ENCODE results near the gene PTPRT. TPM values are rescaled to one million over a fixed set of nuclear protein-coding genes. Genes with fewer than 3 reads are reported as not detected.

Gene PTPRT
- total RNA-seq, 2 experiments from 2014 or later: not detected

DNA sequence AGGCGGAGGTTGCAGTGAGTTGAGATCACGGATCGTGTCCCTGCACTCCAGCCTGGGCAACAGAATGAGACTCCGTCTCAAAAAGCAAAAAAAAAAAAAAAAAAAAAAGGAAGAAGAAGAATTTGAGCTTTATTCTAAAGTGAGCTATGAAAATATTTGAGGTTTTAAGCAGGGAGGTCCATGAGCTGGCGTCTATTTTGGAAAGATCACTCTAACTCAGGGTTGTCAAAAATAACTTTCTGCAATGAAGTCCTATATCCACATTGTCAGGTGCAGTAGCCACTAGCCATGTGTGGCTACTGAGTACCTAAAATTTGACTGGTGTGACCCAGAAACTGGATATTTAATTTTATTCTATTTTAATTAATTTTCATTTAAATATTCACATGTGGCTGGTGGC lies 217.1 kb downstream of the PTPRT start:
- Mint-ChIP-seq H3K9me3 (peaks cover 2% of the 10 kb centered on the region), H3K36me3 (ENCODE audit: low read depth) (no peaks in the 10 kb centered on the region), H3K27me3 (ENCODE audit: low read depth) (no peaks in the 10 kb centered on the region), H3K27ac (no peak overlapping the region), H3K4me1 (ENCODE audit: low read depth) (no peaks in the 10 kb centered on the region), H3K4me3 (no peak overlapping the region)
- intact Hi-C loops (cut with micrococcal nuclease): no loop called here
- DNase-seq: no peak
- CTCF ChIA-PET: interaction anchor here (0.6 kb wide), 1 partner anchor 820 kb away, joined by 3 read pairs; no protein-coding TSS in a partner anchor

- no peak for DNase-seq
- CTCF ChIA-PET: no interaction called here
- intact Hi-C loops (cut with micrococcal nuclease): no loop called here
- no peak overlapping the region for H3K27ac Mint-ChIP-seq
- H3K9me3 Mint-ChIP-seq: peaks cover 6% of the 10 kb centered on the region
- no peaks in the 10 kb centered on the region for H3K27me3 Mint-ChIP-seq (ENCODE audit: low read depth)
- no peaks in the 10 kb centered on the region for H3K36me3 Mint-ChIP-seq (ENCODE audit: low read depth)
- no peaks in the 10 kb centered on the region for H3K4me1 Mint-ChIP-seq (ENCODE audit: low read depth)
- H3K4me3 Mint-ChIP-seq: no peak overlapping the region
These were observed 221.0 kb downstream of the PTPRT start for GRCh38 chr20:42968746-42969145.

DNA sequence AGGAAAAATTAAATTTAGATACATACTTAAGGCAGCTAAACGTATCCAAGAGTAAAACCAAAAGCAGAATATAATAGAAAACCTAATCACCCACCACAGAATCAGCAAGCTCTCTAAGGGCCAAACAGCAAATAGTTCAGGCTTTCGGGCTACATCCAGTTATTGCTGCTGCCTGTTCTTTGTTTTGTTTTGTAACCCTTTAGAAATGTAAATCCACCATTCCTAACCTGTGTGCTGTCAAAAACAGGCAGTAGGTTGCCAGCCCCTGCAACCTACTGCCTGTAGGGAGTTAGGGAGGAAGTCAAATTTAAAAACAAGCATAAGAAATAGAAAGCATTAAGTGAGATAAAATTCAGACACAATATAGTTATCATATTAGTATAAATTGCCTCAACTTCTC lies 225.9 kb downstream of the PTPRT start:
- H3K4me3 Mint-ChIP-seq: no peak overlapping the region
- intact Hi-C loops (cut with micrococcal nuclease): no loop called here
- peaks cover 2% of the 10 kb centered on the region for H3K27me3 Mint-ChIP-seq (ENCODE audit: low read depth)
- no peak overlapping the region for H3K27ac Mint-ChIP-seq
- DNase-seq: no peak
- no peaks in the 10 kb centered on the region for H3K36me3 Mint-ChIP-seq (ENCODE audit: low read depth)
- peaks cover 6% of the 10 kb centered on the region for H3K9me3 Mint-ChIP-seq
- H3K4me1 Mint-ChIP-seq (ENCODE audit: low read depth): no peaks in the 10 kb centered on the region
- CTCF ChIA-PET: no interaction called here

- H3K36me3 Mint-ChIP-seq (ENCODE audit: low read depth): no peaks in the 10 kb centered on the region
- no peak overlapping the region for H3K4me3 Mint-ChIP-seq
- H3K27me3 Mint-ChIP-seq (ENCODE audit: low read depth): peaks cover 2% of the 10 kb centered on the region
- peaks cover 3% of the 10 kb centered on the region for H3K9me3 Mint-ChIP-seq
- intact Hi-C loops (cut with micrococcal nuclease): no loop called here
- H3K27ac Mint-ChIP-seq: no peak overlapping the region
- no peaks in the 10 kb centered on the region for H3K4me1 Mint-ChIP-seq (ENCODE audit: low read depth)
- CTCF ChIA-PET: no interaction called here
- DNase-seq: no peak
These were observed 227.9 kb downstream of the PTPRT start for GRCh38 chr20:42961771-42962170.

- intact Hi-C loops (cut with micrococcal nuclease): no loop called here
- H3K27me3 Mint-ChIP-seq (ENCODE audit: low read depth): peaks cover 2% of the 10 kb centered on the region
- CTCF ChIA-PET: no interaction called here
These were observed 229.7 kb downstream of the PTPRT start for GRCh38 chr20:42959996-42960395.

DNA sequence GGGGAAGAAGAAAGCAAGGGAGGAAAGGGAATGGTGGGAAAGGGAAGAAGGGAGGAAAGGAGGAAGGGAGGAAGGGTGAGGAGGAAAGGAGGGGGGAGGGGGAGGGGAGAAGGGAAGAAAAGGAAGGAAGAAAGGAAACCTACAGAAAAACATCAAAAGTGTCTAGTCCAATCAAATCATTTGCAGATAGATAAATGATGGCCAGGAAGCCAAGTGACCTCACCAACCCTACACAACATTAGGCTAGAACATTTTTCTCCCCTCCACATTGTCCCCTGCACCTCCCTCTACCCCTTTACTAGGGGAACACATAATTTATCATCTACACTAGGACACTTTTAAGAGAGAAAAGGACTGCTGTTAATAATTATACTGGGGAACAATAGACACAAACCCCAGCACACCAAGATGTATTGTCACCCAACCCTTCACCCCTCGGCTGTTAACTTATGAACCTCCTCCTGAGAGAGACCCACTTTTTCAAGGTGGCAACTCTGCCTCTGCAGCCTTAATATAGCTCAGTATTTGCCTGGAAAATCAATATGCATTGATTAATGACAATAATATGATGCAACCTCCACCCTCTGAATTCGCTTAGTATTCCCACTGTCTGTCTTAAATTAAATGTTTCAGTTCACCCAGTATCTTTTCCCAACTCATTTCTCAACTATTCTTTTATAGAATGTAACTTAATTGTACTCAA lies 231.2 kb downstream of the PTPRT start:
- intact Hi-C loops (cut with micrococcal nuclease): no loop called here
- Mint-ChIP-seq H3K36me3 (ENCODE audit: low read depth) (no peaks in the 10 kb centered on the region), H3K27me3 (ENCODE audit: low read depth) (peaks cover 2% of the 10 kb centered on the region), H3K4me1 (ENCODE audit: low read depth) (no peaks in the 10 kb centered on the region), H3K4me3 (no peak overlapping the region), H3K9me3 (no peaks in the 10 kb centered on the region), H3K27ac (no peak overlapping the region)
- CTCF ChIA-PET: no interaction called here
- DNase-seq: no peak

More at GRCh38 chr20:42959996-42960395, 229.7 kb downstream of the PTPRT start:
- Mint-ChIP-seq H3K27ac (no peak overlapping the region), H3K4me3 (no peak overlapping the region), H3K9me3 (no peaks in the 10 kb centered on the region), H3K36me3 (ENCODE audit: low read depth) (no peaks in the 10 kb centered on the region), H3K4me1 (ENCODE audit: low read depth) (no peaks in the 10 kb centered on the region)
- DNase-seq: no peak

DNA sequence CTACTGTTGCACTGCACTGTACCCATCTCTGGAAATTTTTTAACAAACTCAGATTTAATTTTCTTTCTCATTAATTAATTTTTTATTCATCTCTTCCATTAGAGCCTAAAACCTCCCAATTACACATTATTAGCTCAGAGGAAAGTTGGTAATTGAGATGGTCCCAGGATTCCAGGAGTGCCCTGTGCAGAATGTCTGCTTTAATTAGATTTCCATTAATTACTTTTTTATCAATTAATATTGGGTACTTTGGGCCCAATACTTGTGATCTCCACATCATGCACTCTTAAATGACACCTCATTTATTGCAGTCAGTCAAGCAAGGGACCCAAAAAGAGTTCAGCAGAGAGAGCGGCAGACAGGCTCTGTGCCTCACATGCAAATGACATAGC lies 232.0 kb downstream of the PTPRT start:
- Mint-ChIP-seq H3K27ac (no peak overlapping the region), H3K9me3 (no peaks in the 10 kb centered on the region), H3K36me3 (ENCODE audit: low read depth) (no peaks in the 10 kb centered on the region), H3K4me3 (no peak overlapping the region), H3K4me1 (ENCODE audit: low read depth) (no peaks in the 10 kb centered on the region), H3K27me3 (ENCODE audit: low read depth) (peaks cover 2% of the 10 kb centered on the region)
- CTCF ChIA-PET: no interaction called here
- no peak for DNase-seq
- intact Hi-C loops (cut with micrococcal nuclease): no loop called here

GRCh38 chr20:42957018-42957703 lies 232.5 kb downstream of the PTPRT start:
- intact Hi-C loops (cut with micrococcal nuclease): no loop called here
- Mint-ChIP-seq H3K4me1 (ENCODE audit: low read depth) (no peaks in the 10 kb centered on the region), H3K9me3 (no peaks in the 10 kb centered on the region), H3K27me3 (ENCODE audit: low read depth) (peaks cover 2% of the 10 kb centered on the region), H3K27ac (no peak overlapping the region), H3K36me3 (ENCODE audit: low read depth) (no peaks in the 10 kb centered on the region), H3K4me3 (no peak overlapping the region)
- no peak for DNase-seq
- CTCF ChIA-PET: no interaction called here

DNA sequence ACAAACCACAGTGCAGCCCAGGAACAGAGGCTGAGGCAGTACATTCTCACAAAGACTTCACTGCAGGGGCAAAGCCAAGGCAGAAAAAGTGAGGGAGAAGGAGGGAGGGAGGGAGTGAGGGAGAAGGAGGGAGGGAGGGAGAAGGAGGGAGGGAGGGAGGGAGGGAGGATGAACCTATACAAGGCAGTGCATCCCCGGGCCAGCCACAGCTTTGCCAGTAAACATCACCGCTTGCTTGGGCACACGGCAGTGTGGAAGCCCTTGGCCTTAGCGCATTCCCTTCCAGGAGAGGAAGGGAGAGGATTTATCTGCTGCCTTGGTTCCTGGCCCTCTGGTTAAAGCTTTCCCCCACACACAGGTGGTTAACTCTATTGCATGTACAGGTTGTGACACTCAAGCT lies 234.0 kb downstream of the PTPRT start:
- DNase-seq: no peak
- H3K36me3 Mint-ChIP-seq (ENCODE audit: low read depth): no peaks in the 10 kb centered on the region
- CTCF ChIA-PET: no interaction called here
- peaks cover 4% of the 10 kb centered on the region for H3K9me3 Mint-ChIP-seq
- no peaks in the 10 kb centered on the region for H3K4me1 Mint-ChIP-seq (ENCODE audit: low read depth)
- no peak overlapping the region for H3K27ac Mint-ChIP-seq
- no peak overlapping the region for H3K4me3 Mint-ChIP-seq
- H3K27me3 Mint-ChIP-seq (ENCODE audit: low read depth): no peaks in the 10 kb centered on the region
- intact Hi-C loops (cut with micrococcal nuclease): no loop called here

DNA sequence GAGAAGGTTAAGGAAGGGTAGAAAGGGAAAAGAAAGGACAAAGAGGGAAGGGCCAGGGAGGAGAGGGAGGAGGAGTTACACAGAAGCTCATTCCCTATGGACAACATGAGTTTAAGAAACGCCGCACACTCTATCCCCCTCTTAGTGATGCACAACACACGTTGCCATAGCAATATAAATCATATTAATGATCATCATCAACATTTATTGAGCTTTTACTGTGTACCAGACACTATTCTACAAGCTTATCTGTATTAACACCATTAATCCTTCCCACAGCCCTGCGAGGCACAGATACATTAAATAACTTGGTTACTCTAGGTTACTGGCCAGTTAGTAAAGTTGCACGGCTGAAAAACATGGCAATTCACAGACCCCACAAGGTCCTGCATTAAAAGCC lies 234.8 kb downstream of the PTPRT start:
- H3K4me3 Mint-ChIP-seq: no peak overlapping the region
- intact Hi-C loops (cut with micrococcal nuclease): no loop called here
- H3K27ac Mint-ChIP-seq: no peak overlapping the region
- no peaks in the 10 kb centered on the region for H3K27me3 Mint-ChIP-seq (ENCODE audit: low read depth)
- CTCF ChIA-PET: no interaction called here
- H3K4me1 Mint-ChIP-seq (ENCODE audit: low read depth): no peaks in the 10 kb centered on the region
- no peaks in the 10 kb centered on the region for H3K36me3 Mint-ChIP-seq (ENCODE audit: low read depth)
- H3K9me3 Mint-ChIP-seq: peaks cover 4% of the 10 kb centered on the region
- no peak for DNase-seq

- no peaks in the 10 kb centered on the region for H3K27me3 Mint-ChIP-seq (ENCODE audit: low read depth)
- no peak overlapping the region for H3K27ac Mint-ChIP-seq
These were observed 239.8 kb downstream of the PTPRT start for GRCh38 chr20:42949950-42950349.

DNA sequence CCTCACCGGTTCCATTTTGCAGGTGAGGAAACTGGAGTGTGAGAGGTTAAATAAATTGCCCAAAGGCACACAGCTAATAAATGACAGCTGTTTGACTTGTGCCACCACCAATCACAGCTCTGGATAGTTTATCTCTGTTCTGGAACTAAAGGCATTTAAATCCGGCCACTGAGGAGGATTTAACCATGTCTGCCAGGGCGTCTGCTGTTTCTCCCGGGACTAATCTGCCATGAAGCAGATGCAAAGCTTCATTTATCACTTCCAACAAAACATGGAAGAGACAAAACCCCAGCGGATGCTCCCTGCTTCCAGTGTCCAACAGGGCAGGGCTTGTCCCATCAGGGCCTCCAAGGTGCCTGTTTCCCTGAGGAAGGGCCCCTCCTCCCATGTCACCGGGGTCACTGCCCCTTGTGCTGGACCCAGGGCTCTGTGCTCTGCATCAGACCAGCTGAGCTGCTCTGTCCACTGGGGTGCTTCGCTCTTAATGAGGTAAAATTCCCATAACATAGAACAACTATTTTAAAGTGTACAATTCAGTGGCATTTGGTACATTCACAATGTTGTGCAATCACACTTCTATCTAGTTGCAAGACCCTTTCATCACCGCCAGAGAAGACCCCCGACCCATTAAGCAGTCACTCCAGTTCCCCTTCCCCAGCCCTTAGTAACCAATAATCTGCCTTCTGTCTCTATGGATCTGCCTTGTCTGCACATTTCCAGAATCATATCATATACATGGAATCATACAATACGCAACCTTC lies 244.3 kb downstream of the PTPRT start:
- no peaks in the 10 kb centered on the region for H3K36me3 Mint-ChIP-seq (ENCODE audit: low read depth)
- CTCF ChIA-PET: no interaction called here
- no peak for DNase-seq
- H3K4me1 Mint-ChIP-seq (ENCODE audit: low read depth): no peaks in the 10 kb centered on the region
- no peaks in the 10 kb centered on the region for H3K27me3 Mint-ChIP-seq (ENCODE audit: low read depth)
- intact Hi-C loops (cut with micrococcal nuclease): no loop called here
- H3K27ac Mint-ChIP-seq: no peak overlapping the region
- peaks cover 19% of the 10 kb centered on the region for H3K9me3 Mint-ChIP-seq
- H3K4me3 Mint-ChIP-seq: no peak overlapping the region

More at GRCh38 chr20:42949950-42950349, 239.8 kb downstream of the PTPRT start:
- no peaks in the 10 kb centered on the region for H3K4me1 Mint-ChIP-seq (ENCODE audit: low read depth)
- CTCF ChIA-PET: no interaction called here
- no peak overlapping the region for H3K4me3 Mint-ChIP-seq
- no peaks in the 10 kb centered on the region for H3K36me3 Mint-ChIP-seq (ENCODE audit: low read depth)
- peaks cover 22% of the 10 kb centered on the region for H3K9me3 Mint-ChIP-seq
- DNase-seq: no peak
- intact Hi-C loops (cut with micrococcal nuclease): no loop called here

GRCh38 chr20:42941629-42942028 lies 248.1 kb downstream of the PTPRT start:
- Mint-ChIP-seq H3K4me3 (no peak overlapping the region), H3K9me3 (no peaks in the 10 kb centered on the region), H3K27ac (no peak overlapping the region), H3K4me1 (ENCODE audit: low read depth) (no peaks in the 10 kb centered on the region), H3K27me3 (ENCODE audit: low read depth) (no peaks in the 10 kb centered on the region), H3K36me3 (ENCODE audit: low read depth) (no peaks in the 10 kb centered on the region)
- intact Hi-C loops (cut with micrococcal nuclease): no loop called here
- CTCF ChIA-PET: no interaction called here
- no peak for DNase-seq
